ENCODE results near the gene HOXC6. TPM values are rescaled to one million over a fixed set of nuclear protein-coding genes. Genes with fewer than 3 reads are reported as not detected.

HOXC6 gene
- total and polyA plus RNA-seq, 4 donors, result 0.18 to 0.71 (median 0.35) TPM

DNA sequence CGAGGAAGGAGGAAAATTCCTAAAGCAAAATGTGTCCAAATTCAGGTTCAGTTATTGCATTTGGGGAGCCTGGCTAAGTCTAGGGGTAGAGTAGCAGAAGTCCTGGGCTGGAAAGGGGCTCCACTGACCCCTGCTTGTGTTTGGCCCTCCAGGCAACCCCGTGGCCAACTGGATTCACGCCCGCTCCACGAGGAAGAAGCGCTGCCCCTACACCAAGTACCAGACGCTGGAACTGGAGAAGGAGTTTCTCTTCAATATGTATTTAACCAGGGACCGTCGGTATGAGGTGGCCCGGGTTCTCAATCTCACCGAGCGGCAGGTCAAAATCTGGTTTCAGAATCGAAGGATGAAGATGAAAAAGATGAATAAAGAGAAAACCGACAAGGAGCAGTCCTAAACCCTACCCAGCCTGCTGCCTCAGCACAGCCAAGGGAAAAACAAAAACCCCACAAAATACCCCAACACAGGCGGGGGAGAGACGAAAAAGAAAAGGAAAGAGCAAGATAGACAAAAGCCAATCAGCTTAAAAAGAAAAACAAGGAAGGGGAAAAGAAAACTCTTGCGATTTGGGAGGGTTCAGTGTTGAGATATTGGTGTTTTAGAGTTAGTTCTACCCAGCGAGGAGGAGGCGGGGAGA lies 25.8 kb upstream of the HOXC6 start:
- peaks cover 0 to 24% (median 3%) of the 10 kb centered on the region in 5 donors for H3K4me1 ChIP-seq (ENCODE audit: control insufficient read depth in 5 of 5, insufficient read depth in 5 of 5, low read length in 5 of 5)
- ATAC-seq (ENCODE audit: insufficient read depth, low FRiP score) (no peak), DNase-seq (no peak)
- no peak overlapping the region for H3K4me3 ChIP-seq
- 25% methylated on average over 19 of the region's 19 CpGs for WGBS, 2 donors
- H3K27ac ChIP-seq (ENCODE audit: low read depth in 1 of 2, low read length in 1 of 2), result no peak overlapping the region
- peaks cover 5 to 96% (median 80%) of the 10 kb centered on the region in 3 donors for H3K27me3 ChIP-seq (ENCODE audit: control insufficient read depth in 3 of 3, insufficient read depth in 3 of 3, low read length in 2 of 3)
- no peaks in the 10 kb centered on the region for H3K36me3 ChIP-seq (ENCODE audit: control insufficient read depth in 4 of 4, insufficient read depth in 4 of 4, low read length in 4 of 4)
- peaks cover 0 to 3% (median 0%) of the 10 kb centered on the region in 4 donors for H3K9me3 ChIP-seq (ENCODE audit: control insufficient read depth in 4 of 4, insufficient read depth in 3 of 4, low read length in 3 of 4)
- no peak overlapping the region for H3K9ac ChIP-seq (ENCODE audit: insufficient read depth in 1 of 2, low read length in 2 of 2)
- TF ChIP-seq, protein P1, sequence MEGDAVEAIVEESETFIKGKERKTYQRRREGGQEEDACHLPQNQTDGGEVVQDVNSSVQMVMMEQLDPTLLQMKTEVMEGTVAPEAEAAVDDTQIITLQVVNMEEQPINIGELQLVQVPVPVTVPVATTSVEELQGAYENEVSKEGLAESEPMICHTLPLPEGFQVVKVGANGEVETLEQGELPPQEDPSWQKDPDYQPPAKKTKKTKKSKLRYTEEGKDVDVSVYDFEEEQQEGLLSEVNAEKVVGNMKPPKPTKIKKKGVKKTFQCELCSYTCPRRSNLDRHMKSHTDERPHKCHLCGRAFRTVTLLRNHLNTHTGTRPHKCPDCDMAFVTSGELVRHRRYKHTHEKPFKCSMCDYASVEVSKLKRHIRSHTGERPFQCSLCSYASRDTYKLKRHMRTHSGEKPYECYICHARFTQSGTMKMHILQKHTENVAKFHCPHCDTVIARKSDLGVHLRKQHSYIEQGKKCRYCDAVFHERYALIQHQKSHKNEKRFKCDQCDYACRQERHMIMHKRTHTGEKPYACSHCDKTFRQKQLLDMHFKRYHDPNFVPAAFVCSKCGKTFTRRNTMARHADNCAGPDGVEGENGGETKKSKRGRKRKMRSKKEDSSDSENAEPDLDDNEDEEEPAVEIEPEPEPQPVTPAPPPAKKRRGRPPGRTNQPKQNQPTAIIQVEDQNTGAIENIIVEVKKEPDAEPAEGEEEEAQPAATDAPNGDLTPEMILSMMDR (IDR thresholded peaks at IDR 0.05; ENCODE audit: control extremely low read depth, extremely low read depth), result no peak

DNA sequence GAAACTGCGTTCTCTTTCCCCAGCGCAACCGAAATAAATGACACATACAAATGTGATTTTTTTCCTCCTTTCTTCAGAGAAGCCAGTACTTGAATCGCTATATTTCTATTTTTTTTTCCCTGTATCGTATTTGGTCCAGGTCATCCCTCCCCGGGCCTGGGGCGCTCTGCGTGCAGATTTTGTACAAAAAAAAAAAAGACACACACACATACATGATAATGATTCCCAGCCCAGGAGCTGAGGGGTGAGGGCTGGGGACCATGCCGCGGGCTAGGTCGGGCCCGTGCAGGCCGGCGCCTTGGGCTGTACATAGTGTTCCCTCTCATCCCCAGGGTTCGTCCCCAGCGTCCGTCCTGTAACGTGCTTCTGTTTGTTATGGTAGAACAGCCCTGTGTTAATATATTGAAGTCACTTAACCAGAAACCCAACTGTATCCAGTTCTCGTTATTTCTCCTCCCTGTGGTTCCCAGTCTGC lies 25.3 kb upstream of the HOXC6 start:
- Histone ChIP-seq H3K4me3 (no peak overlapping the region), H3K27me3 (ENCODE audit: control insufficient read depth in 3 of 3, insufficient read depth in 3 of 3, low read length in 2 of 3) (peaks cover 5 to 96% (median 83%) of the 10 kb centered on the region in 3 donors), H3K9me3 (ENCODE audit: control insufficient read depth in 4 of 4, insufficient read depth in 3 of 4, low read length in 3 of 4) (peaks cover 0 to 3% (median 0%) of the 10 kb centered on the region in 4 donors), H3K4me1 (ENCODE audit: control insufficient read depth in 5 of 5, insufficient read depth in 5 of 5, low read length in 5 of 5) (peaks cover 0 to 24% (median 3%) of the 10 kb centered on the region in 5 donors), H3K27ac (ENCODE audit: low read depth in 1 of 2, low read length in 1 of 2) (no peak overlapping the region), H3K9ac (ENCODE audit: insufficient read depth in 1 of 2, low read length in 2 of 2) (no peak overlapping the region), H3K36me3 (ENCODE audit: control insufficient read depth in 4 of 4, insufficient read depth in 4 of 4, low read length in 4 of 4) (no peaks in the 10 kb centered on the region)
- DNase-seq (no peak), ATAC-seq (ENCODE audit: insufficient read depth, low FRiP score) (no peak)
- 29 to 32% methylated on average over 19 of the region's 19 CpGs for WGBS, 2 donors
- TF ChIP-seq, protein P1 (IDR thresholded peaks at IDR 0.05; ENCODE audit: control extremely low read depth, extremely low read depth), result no peak

DNA sequence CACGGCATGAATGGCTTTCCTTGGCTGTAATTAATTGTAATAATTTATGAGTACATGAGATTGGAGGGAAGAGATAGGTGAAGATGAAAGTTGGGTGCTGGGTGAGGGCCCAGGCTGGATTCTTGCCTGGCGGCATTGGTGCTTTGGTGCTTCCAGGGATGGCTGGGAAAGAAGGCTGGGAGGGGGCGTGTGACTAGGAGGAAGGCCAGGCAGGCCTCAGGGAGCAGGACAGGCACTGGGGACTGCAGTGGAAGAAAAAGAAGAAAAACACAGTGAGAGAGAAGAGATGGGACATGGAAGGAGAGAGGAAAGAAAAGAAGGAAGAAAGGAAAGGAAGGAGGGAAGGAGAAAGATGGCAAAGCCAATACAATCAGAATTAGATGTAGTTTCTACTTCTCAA lies 24.6 kb upstream of the HOXC6 start:
- ATAC-seq (ENCODE audit: insufficient read depth, low FRiP score) (no peak), DNase-seq (no peak)
- Histone ChIP-seq H3K27me3 (ENCODE audit: control insufficient read depth in 3 of 3, insufficient read depth in 3 of 3, low read length in 2 of 3) (peaks cover 5 to 96% (median 81%) of the 10 kb centered on the region in 3 donors), H3K9me3 (ENCODE audit: control insufficient read depth in 4 of 4, insufficient read depth in 3 of 4, low read length in 3 of 4) (peaks cover 0 to 3% (median 0%) of the 10 kb centered on the region in 4 donors), H3K9ac (ENCODE audit: insufficient read depth in 1 of 2, low read length in 2 of 2) (no peak overlapping the region), H3K27ac (ENCODE audit: low read depth in 1 of 2, low read length in 1 of 2) (no peak overlapping the region), H3K4me3 (no peak overlapping the region), H3K4me1 (ENCODE audit: control insufficient read depth in 5 of 5, insufficient read depth in 5 of 5, low read length in 5 of 5) (peaks cover 0 to 24% (median 3%) of the 10 kb centered on the region in 5 donors), H3K36me3 (ENCODE audit: control insufficient read depth in 4 of 4, insufficient read depth in 4 of 4, low read length in 4 of 4) (no peaks in the 10 kb centered on the region)
- TF ChIP-seq, protein P1 (IDR thresholded peaks at IDR 0.05; ENCODE audit: control extremely low read depth, extremely low read depth), result no peak
- WGBS, 2 donors, result 47 to 48% methylated on average over 3 of the region's 3 CpGs
